K562 (cell line): ENCODE results near the gene DACT1. TPM values are rescaled to one million over a fixed set of nuclear protein-coding genes. Genes with fewer than 3 reads are reported as not detected.

Experiments
- NONO ChIP-seq, 2 experiments: fragments of 200-400 bp in 1 of 2; fragments of 450-650 bp in 1 of 2; formaldehyde crosslinking in 1 of 2; IDR thresholded peaks; 2 replicates each; pipeline ENCODE4 v1.6.1; 2017; ENCODE audit warnings: low read depth in 2 of 2, mild to moderate bottlenecking in 2 of 2, moderate library complexity in 2 of 2, low read length in 1 of 2
- ZNF316 ChIP-seq: fragments of 450-650 bp; IDR thresholded peaks from 2 replicates; pipeline ENCODE4 v1.6.1; 2016
- ZNF324 ChIP-seq: fragments of 250-450 bp; sonication (Bioruptor Pico); IDR thresholded peaks from 2 replicates; pipeline ENCODE4 v1.4.0; 2020; ENCODE audit warnings: mild to moderate bottlenecking
- polyA plus RNA-seq, 8 experiments: library from polyadenylated mRNA; depleted of rRNA in 4 of 8; stranded (reverse) in 5 of 8; unstranded in 3 of 8; fragments of >200 nt; fragmentation: Nextera tagmentation in 2 of 8; fragmentation: Illumina TruSeq in 1 of 8; extraction: Ambion mirVana in 2 of 8; extraction: Trizol in 1 of 8; gene quantifications; 2 replicates each; pipeline versions ENCODE4 v1.2.1 to v1.2.3, GENCODE V29; 2011 to 2014; ENCODE audit warnings: inconsistent platforms in 1 of 8, missing spikeins in 1 of 8
- total RNA-seq, 7 experiments: library from RNA; depleted of rRNA in 6 of 7; stranded (reverse); fragments of >200 nt in 6 of 7; fragmentation: Illumina TruSeq in 2 of 7; extraction: Trizol in 2 of 7; gene quantifications; 2 replicates each; pipeline versions ENCODE4 v1.2.1 to v1.2.3, GENCODE V29; 2011 to 2021; ENCODE audit warnings: low replicate concordance in 1 of 7
- TF ChIP-seq, protein P1 (sequence below): fragments of 450-650 bp; IDR thresholded peaks from 2 replicates; pipeline ENCODE4 v1.6.1; 2016; ENCODE audit warnings: mild to moderate bottlenecking, moderate library complexity
- TF ChIP-seq, protein P2 (sequence below): fragments of 450-650 bp; IDR thresholded peaks from 2 replicates; pipeline ENCODE4 v1.6.1; 2016; ENCODE audit warnings: low read depth
- TF ChIP-seq, protein P3 (sequence below): fragments of 450-650 bp; formaldehyde crosslinking; IDR thresholded peaks from 2 replicates; pipeline ENCODE4 v1.4.0; 2022; ENCODE audit warnings: missing genetic modification characterization

Gene DACT1
- total and polyA plus RNA-seq, 9 of the 15 experiments (the other 6 are each of a cell fraction or from before 2014, with no cell fraction given): 0.07 to 0.30 (median 0.13) TPM

DNA sequence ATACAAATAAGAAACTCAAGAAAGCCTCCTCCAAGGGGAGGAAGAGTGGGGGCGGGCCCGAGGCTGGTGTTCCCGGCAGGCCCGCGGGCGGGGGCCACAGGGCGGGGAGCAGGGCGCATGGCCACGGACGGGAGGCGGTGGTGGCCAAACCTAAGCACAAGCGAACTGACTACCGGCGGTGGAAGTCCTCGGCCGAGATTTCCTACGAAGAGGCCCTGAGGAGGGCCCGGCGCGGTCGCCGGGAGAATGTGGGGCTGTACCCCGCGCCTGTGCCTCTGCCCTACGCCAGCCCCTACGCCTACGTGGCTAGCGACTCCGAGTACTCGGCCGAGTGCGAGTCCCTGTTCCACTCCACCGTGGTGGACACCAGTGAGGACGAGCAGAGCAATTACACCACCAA is 8.7 kb downstream of the DACT1 start (continued):
- TF ChIP-seq, protein P1, sequence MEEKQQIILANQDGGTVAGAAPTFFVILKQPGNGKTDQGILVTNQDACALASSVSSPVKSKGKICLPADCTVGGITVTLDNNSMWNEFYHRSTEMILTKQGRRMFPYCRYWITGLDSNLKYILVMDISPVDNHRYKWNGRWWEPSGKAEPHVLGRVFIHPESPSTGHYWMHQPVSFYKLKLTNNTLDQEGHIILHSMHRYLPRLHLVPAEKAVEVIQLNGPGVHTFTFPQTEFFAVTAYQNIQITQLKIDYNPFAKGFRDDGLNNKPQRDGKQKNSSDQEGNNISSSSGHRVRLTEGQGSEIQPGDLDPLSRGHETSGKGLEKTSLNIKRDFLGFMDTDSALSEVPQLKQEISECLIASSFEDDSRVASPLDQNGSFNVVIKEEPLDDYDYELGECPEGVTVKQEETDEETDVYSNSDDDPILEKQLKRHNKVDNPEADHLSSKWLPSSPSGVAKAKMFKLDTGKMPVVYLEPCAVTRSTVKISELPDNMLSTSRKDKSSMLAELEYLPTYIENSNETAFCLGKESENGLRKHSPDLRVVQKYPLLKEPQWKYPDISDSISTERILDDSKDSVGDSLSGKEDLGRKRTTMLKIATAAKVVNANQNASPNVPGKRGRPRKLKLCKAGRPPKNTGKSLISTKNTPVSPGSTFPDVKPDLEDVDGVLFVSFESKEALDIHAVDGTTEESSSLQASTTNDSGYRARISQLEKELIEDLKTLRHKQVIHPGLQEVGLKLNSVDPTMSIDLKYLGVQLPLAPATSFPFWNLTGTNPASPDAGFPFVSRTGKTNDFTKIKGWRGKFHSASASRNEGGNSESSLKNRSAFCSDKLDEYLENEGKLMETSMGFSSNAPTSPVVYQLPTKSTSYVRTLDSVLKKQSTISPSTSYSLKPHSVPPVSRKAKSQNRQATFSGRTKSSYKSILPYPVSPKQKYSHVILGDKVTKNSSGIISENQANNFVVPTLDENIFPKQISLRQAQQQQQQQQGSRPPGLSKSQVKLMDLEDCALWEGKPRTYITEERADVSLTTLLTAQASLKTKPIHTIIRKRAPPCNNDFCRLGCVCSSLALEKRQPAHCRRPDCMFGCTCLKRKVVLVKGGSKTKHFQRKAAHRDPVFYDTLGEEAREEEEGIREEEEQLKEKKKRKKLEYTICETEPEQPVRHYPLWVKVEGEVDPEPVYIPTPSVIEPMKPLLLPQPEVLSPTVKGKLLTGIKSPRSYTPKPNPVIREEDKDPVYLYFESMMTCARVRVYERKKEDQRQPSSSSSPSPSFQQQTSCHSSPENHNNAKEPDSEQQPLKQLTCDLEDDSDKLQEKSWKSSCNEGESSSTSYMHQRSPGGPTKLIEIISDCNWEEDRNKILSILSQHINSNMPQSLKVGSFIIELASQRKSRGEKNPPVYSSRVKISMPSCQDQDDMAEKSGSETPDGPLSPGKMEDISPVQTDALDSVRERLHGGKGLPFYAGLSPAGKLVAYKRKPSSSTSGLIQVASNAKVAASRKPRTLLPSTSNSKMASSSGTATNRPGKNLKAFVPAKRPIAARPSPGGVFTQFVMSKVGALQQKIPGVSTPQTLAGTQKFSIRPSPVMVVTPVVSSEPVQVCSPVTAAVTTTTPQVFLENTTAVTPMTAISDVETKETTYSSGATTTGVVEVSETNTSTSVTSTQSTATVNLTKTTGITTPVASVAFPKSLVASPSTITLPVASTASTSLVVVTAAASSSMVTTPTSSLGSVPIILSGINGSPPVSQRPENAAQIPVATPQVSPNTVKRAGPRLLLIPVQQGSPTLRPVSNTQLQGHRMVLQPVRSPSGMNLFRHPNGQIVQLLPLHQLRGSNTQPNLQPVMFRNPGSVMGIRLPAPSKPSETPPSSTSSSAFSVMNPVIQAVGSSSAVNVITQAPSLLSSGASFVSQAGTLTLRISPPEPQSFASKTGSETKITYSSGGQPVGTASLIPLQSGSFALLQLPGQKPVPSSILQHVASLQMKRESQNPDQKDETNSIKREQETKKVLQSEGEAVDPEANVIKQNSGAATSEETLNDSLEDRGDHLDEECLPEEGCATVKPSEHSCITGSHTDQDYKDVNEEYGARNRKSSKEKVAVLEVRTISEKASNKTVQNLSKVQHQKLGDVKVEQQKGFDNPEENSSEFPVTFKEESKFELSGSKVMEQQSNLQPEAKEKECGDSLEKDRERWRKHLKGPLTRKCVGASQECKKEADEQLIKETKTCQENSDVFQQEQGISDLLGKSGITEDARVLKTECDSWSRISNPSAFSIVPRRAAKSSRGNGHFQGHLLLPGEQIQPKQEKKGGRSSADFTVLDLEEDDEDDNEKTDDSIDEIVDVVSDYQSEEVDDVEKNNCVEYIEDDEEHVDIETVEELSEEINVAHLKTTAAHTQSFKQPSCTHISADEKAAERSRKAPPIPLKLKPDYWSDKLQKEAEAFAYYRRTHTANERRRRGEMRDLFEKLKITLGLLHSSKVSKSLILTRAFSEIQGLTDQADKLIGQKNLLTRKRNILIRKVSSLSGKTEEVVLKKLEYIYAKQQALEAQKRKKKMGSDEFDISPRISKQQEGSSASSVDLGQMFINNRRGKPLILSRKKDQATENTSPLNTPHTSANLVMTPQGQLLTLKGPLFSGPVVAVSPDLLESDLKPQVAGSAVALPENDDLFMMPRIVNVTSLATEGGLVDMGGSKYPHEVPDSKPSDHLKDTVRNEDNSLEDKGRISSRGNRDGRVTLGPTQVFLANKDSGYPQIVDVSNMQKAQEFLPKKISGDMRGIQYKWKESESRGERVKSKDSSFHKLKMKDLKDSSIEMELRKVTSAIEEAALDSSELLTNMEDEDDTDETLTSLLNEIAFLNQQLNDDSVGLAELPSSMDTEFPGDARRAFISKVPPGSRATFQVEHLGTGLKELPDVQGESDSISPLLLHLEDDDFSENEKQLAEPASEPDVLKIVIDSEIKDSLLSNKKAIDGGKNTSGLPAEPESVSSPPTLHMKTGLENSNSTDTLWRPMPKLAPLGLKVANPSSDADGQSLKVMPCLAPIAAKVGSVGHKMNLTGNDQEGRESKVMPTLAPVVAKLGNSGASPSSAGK: peak; percentile 83
- TF ChIP-seq, protein P2, sequence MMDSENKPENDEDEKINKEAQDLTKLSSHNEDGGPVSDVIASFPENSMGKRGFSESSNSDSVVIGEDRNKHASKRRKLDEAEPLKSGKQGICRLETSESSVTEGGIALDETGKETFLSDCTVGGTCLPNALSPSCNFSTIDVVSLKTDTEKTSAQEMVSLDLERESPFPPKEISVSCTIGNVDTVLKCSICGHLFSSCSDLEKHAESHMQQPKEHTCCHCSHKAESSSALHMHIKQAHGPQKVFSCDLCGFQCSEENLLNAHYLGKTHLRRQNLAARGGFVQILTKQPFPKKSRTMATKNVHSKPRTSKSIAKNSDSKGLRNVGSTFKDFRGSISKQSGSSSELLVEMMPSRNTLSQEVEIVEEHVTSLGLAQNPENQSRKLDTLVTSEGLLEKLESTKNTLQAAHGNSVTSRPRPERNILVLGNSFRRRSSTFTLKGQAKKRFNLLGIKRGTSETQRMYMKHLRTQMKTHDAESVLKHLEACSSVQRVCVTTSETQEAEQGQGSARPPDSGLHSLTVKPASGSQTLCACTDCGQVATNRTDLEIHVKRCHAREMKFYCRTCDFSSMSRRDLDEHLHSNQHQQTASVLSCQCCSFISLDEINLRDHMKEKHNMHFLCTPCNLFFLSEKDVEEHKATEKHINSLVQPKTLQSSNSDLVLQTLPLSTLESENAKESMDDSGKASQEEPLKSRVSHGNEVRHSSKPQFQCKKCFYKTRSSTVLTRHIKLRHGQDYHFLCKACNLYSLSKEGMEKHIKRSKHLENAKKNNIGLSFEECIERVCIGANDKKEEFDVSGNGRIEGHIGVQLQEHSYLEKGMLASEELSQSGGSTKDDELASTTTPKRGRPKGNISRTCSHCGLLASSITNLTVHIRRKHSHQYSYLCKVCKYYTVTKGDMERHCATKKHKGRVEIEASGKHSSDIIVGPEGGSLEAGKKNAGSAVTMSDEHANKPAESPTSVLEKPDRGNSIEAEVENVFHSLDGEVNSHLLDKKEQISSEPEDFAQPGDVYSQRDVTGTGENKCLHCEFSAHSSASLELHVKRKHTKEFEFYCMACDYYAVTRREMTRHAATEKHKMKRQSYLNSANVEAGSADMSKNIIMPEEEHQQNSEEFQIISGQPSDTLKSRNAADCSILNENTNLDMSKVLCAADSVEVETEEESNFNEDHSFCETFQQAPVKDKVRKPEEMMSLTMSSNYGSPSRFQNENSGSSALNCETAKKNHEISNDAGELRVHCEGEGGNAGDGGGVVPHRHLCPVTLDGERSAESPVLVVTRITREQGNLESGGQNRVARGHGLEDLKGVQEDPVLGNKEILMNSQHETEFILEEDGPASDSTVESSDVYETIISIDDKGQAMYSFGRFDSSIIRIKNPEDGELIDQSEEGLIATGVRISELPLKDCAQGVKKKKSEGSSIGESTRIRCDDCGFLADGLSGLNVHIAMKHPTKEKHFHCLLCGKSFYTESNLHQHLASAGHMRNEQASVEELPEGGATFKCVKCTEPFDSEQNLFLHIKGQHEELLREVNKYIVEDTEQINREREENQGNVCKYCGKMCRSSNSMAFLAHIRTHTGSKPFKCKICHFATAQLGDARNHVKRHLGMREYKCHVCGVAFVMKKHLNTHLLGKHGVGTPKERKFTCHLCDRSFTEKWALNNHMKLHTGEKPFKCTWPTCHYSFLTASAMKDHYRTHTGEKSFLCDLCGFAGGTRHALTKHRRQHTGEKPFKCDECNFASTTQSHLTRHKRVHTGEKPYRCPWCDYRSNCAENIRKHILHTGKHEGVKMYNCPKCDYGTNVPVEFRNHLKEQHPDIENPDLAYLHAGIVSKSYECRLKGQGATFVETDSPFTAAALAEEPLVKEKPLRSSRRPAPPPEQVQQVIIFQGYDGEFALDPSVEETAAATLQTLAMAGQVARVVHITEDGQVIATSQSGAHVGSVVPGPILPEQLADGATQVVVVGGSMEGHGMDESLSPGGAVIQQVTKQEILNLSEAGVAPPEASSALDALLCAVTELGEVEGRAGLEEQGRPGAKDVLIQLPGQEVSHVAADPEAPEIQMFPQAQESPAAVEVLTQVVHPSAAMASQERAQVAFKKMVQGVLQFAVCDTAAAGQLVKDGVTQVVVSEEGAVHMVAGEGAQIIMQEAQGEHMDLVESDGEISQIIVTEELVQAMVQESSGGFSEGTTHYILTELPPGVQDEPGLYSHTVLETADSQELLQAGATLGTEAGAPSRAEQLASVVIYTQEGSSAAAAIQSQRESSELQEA: peak; percentile 92
- TF ChIP-seq ZNF324 (CRISPR knock-in tag) (no peak), ZNF316 (no peak), NONO (IDR thresholded peaks at IDR 0.05; ENCODE audit: low read depth in 2 of 2, low read length in 1 of 2) (no peak)
- TF ChIP-seq, protein P3, sequence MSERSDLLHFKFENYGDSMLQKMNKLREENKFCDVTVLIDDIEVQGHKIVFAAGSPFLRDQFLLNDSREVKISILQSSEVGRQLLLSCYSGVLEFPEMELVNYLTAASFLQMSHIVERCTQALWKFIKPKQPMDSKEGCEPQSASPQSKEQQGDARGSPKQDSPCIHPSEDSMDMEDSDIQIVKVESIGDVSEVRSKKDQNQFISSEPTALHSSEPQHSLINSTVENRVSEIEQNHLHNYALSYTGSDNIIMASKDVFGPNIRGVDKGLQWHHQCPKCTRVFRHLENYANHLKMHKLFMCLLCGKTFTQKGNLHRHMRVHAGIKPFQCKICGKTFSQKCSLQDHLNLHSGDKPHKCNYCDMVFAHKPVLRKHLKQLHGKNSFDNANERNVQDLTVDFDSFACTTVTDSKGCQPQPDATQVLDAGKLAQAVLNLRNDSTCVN: no peak
